Liver (tissue), 9 donors: ENCODE data around the gene DICER1. TPM values are rescaled to one million over a fixed set of nuclear protein-coding genes. Genes with fewer than 3 reads are reported as not detected.
"Not testable (repeated sequence)": the region's sequence is repeated elsewhere in the genome, so short reads cannot be mapped to it uniquely, and the experiment has no call there.

Source experiments
- DNase-seq: peaks from one replicate; pipeline ENCODE4 v3.0.0-alpha.2; 2017; ENCODE audit warnings: low spot score
- H3K27ac ChIP-seq, 2 donors: one replicate each; pipeline ENCODE4 v1.7.0; 2013; ENCODE audit warnings: inconsistent platforms in 2 of 2, low read length in 2 of 2, control low read depth in 1 of 2, low read depth in 1 of 2, mild to moderate bottlenecking in 1 of 2
- H3K27me3 ChIP-seq, 4 donors: one replicate each; pipeline versions ENCODE4 v1.6.1 to v1.7.0; 2013; ENCODE audit warnings: low read length in 3 of 4, inconsistent platforms in 1 of 4, mild to moderate bottlenecking in 1 of 4, moderate library complexity in 1 of 4; ENCODE audit not compliant: control insufficient read depth in 4 of 4, insufficient read depth in 4 of 4
- H3K36me3 ChIP-seq, 4 donors: one replicate each; pipeline versions ENCODE4 v1.6.1 to v1.7.0; 2013; ENCODE audit warnings: low read length in 3 of 4, mild to moderate bottlenecking in 3 of 4, low read depth in 1 of 4, moderate library complexity in 1 of 4; ENCODE audit not compliant: control insufficient read depth in 4 of 4, insufficient read depth in 3 of 4
- H3K4me1 ChIP-seq, 4 donors: one replicate each; pipeline versions ENCODE4 v1.6.1 to v1.7.0; 2013; ENCODE audit warnings: low read length in 3 of 4, mild to moderate bottlenecking in 3 of 4, moderate library complexity in 1 of 4; ENCODE audit not compliant: control insufficient read depth in 4 of 4, insufficient read depth in 4 of 4
- H3K4me3 ChIP-seq, 3 donors: one replicate each; pipeline versions ENCODE4 v1.6.1 to v1.7.0; 2013; ENCODE audit warnings: low read length in 3 of 3, control low read depth in 1 of 3, low read depth in 1 of 3, mild to moderate bottlenecking in 1 of 3
- H3K9ac ChIP-seq, 2 donors: one replicate each; pipeline ENCODE4 v1.7.0; 2013; ENCODE audit warnings: low read length in 2 of 2, mild to moderate bottlenecking in 2 of 2, moderate library complexity in 2 of 2, control low read depth in 1 of 2, low read depth in 1 of 2
- H3K9me3 ChIP-seq, 4 donors: one replicate each; pipeline versions ENCODE4 v1.6.1 to v1.7.0; 2013; ENCODE audit warnings: low read length in 3 of 4; ENCODE audit not compliant: control insufficient read depth in 4 of 4
- ATF3 ChIP-seq: IDR thresholded peaks from 2 replicates; pipeline ENCODE4 v1.6.1; 2016; ENCODE audit warnings: antibody characterized with exemption
- CTCF ChIP-seq: fragments of 150-350 bp; IDR thresholded peaks from 2 replicates; pipeline ENCODE4 v1.5.1; 2017; ENCODE audit warnings: improper control_type of control experiment, low read depth, low read length; ENCODE audit not compliant: missing input control
- FOXA1 ChIP-seq: IDR thresholded peaks from 2 replicates; pipeline ENCODE4 v1.6.1; 2016; ENCODE audit warnings: antibody characterized with exemption
- FOXA2 ChIP-seq: IDR thresholded peaks from 2 replicates; pipeline ENCODE4 v1.6.1; 2016; ENCODE audit warnings: antibody characterized with exemption
- HNF4G ChIP-seq: IDR thresholded peaks from 2 replicates; pipeline ENCODE4 v1.6.1; 2016; ENCODE audit warnings: antibody characterized with exemption
- JUND ChIP-seq, 2 donors: IDR thresholded peaks; 2 replicates each; pipeline ENCODE4 v1.6.1; 2016; ENCODE audit warnings: antibody characterized with exemption in 2 of 2
- MAX ChIP-seq: IDR thresholded peaks from 2 replicates; pipeline ENCODE4 v1.6.1; 2016; ENCODE audit warnings: antibody characterized with exemption
- RAD21 ChIP-seq, 2 donors: IDR thresholded peaks; 2 replicates each; pipeline ENCODE4 v1.6.1; 2016; ENCODE audit warnings: antibody characterized with exemption in 2 of 2, mild to moderate bottlenecking in 2 of 2
- SP1 ChIP-seq: IDR thresholded peaks from 2 replicates; pipeline ENCODE4 v1.6.1; 2018; ENCODE audit warnings: antibody characterized with exemption, mild to moderate bottlenecking
- TAF1 ChIP-seq: conservative IDR thresholded peaks from 2 replicates; pipeline ENCODE4 v1.6.1; 2016; ENCODE audit warnings: antibody characterized with exemption, mild to moderate bottlenecking
- WGBS: extraction: QIAGEN DNeasy Blood & Tissue Kit; methylation state at CpG from one replicate; pipeline ENCODE4 v1.1.7; 2013; 5-methylcytosine and 5-hydroxymethylcytosine counted together
- polyA plus RNA-seq, 2 donors: library from polyadenylated mRNA; stranded (reverse) in 1 of 2; unstranded in 1 of 2; fragments of 200-250 nt in 1 of 2; fragments of >200 nt in 1 of 2; fragmentation: Nextera tagmentation in 1 of 2; extraction: Ambion mirVana in 1 of 2; gene quantifications; one replicate each; pipeline versions ENCODE4 v1.2.1 to v1.2.3, GENCODE V29; 2013 to 2015
- total RNA-seq, 2 donors: library from RNA; depleted of rRNA; stranded (reverse); fragments of >200 nt; gene quantifications; one replicate each; pipeline ENCODE4 v1.2.3, GENCODE V29; 2014
- donor health status: healthy.
- donor health status: healthy.
- donor health status: healthy.
- donor health status: healthy.
- donor health status: healthy.

Gene DICER1
- total and polyA plus RNA-seq, 4 donors, result 7.5 to 43.6 (median 20.3) TPM

GRCh38 chr14:95180966-95181741 lies 23.8 kb upstream of the DICER1 start (continued):
- TF ChIP-seq CTCF, result no peak
- peak; percentile 84 for TF ChIP-seq SP1
- peak; percentile 92 to 95 for TF ChIP-seq JUND (IDR thresholded peaks at IDR 0.05)
- peak; percentile 97 for TF ChIP-seq ATF3
- peak; percentile 70 for TF ChIP-seq MAX
- peak; percentile 68 for TF ChIP-seq FOXA1
- peak; percentile 41 for TF ChIP-seq HNF4G
- peak; percentile 45 for TF ChIP-seq FOXA2
- TF ChIP-seq TAF1, result no peak

GRCh38 chr14:95175670-95176069 lies 18.3 kb upstream of the DICER1 start:
- DNase-seq, H3K27me3 ChIP-seq, H3K9ac ChIP-seq, H3K36me3 ChIP-seq, H3K9me3 ChIP-seq, H3K4me1 ChIP-seq, H3K27ac ChIP-seq, H3K4me3 ChIP-seq: not testable (repeated sequence)
- 85% methylated on average over 3 of the region's 3 CpGs for WGBS

- no peak for DNase-seq
- no peaks in the 10 kb centered on the region for H3K27me3 ChIP-seq
- 28% methylated on average over 2 of the region's 2 CpGs for WGBS
- H3K9ac ChIP-seq, result peak overlapping the region in 1 of 2 donors; percentile 27
- TF ChIP-seq ATF3 (no peak), TAF1 (no peak), JUND (IDR thresholded peaks at IDR 0.05) (no peak), CTCF (peak; percentile 28), MAX (no peak), RAD21 (IDR thresholded peaks at IDR 0.05) (peak; percentile 67 to 71)
- peaks cover 0 to 1% (median 0%) of the 10 kb centered on the region in 4 donors for H3K4me1 ChIP-seq
- no peak overlapping the region for H3K27ac ChIP-seq
- H3K36me3 ChIP-seq, result no peaks in the 10 kb centered on the region
- H3K4me3 ChIP-seq, result no peak overlapping the region
- H3K9me3 ChIP-seq, result no peaks in the 10 kb centered on the region
These were observed 17.0 kb upstream of the DICER1 start for GRCh38 chr14:95174184-95174792.
